H1 (cell line): Measurements from ENCODE around the gene JAM2. TPM values are rescaled to one million over a fixed set of nuclear protein-coding genes. Genes with fewer than 3 reads are reported as not detected.

Experiments
- BCL11A ChIP-seq, 2 experiments: IDR thresholded peaks; one replicate each; pipeline ENCODE4 v1.6.1; 2011; ENCODE audit warnings: low read depth in 2 of 2, low read length in 2 of 2, mild to moderate bottlenecking in 2 of 2
- SP2 ChIP-seq: IDR thresholded peaks from 2 replicates; pipeline ENCODE4 v1.6.1; 2012; ENCODE audit warnings: mild to moderate bottlenecking, low read length, inconsistent platforms
- SUZ12 ChIP-seq: fragments of 200-600 bp; sonication (generic); IDR thresholded peaks from 2 replicates; pipeline ENCODE4 v1.6.1; 2012; ENCODE audit warnings: mild to moderate bottlenecking, inconsistent platforms, low read length, moderate library complexity, mixed read lengths
- polyA plus RNA-seq, 7 experiments: library from polyadenylated mRNA; depleted of rRNA in 3 of 7; stranded (reverse) in 5 of 7; unstranded in 2 of 7; fragments of >200 nt in 5 of 7; fragments of 200-250 nt in 2 of 7; gene quantifications; 1 replicate in 5 of 7; 2 replicates in 1 of 7; 4 replicates in 1 of 7; pipeline versions ENCODE4 v1.2.1 to v1.2.3, GENCODE V29; 2011 to 2013; ENCODE audit warnings: missing spikeins in 2 of 7, mixed read lengths in 2 of 7
- total RNA-seq: library from RNA; stranded (reverse); fragmentation: NEBNext Ultra II Directional; extraction: Animal tissue kit (Norgen Biotek cat#: 25700); gene quantifications from 2 replicates; pipeline ENCODE4 v1.2.1, GENCODE V29; 2021

The JAM2 gene
- total and polyA plus RNA-seq, 2 of the 8 experiments (the other 6 are each of a cell fraction or from before 2014, with no cell fraction given), result 4.9 to 9.5 TPM

DNA sequence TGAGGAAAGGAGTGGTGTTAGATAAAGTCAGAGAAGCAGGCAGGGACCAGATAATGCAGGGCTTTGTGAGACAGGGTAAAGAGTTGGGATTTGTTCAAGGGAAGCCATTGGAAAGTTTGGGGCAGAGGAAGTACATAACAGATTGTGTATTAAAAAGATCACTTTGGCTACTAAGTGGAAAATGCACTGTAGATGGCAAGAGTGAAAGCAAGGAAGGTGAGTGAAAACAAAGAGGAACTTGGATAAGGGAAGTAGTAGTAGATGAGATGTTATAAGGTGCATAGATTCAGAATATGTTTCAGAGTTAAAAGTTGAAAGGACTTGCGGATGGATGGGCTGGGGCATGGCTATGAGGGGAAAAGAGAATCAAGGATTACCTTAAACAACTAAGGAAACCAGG lies 49.2 kb upstream of the JAM2 start (continued):
- TF ChIP-seq BCL11A (IDR thresholded peaks at IDR 0.05; ENCODE audit: low read depth in 2 of 2, low read length in 2 of 2), result no peak
- TF ChIP-seq SUZ12, result no peak
- no peak for TF ChIP-seq SP2
